ENCODE measurements around the gene DPH2.

The DPH2 gene

DNA sequence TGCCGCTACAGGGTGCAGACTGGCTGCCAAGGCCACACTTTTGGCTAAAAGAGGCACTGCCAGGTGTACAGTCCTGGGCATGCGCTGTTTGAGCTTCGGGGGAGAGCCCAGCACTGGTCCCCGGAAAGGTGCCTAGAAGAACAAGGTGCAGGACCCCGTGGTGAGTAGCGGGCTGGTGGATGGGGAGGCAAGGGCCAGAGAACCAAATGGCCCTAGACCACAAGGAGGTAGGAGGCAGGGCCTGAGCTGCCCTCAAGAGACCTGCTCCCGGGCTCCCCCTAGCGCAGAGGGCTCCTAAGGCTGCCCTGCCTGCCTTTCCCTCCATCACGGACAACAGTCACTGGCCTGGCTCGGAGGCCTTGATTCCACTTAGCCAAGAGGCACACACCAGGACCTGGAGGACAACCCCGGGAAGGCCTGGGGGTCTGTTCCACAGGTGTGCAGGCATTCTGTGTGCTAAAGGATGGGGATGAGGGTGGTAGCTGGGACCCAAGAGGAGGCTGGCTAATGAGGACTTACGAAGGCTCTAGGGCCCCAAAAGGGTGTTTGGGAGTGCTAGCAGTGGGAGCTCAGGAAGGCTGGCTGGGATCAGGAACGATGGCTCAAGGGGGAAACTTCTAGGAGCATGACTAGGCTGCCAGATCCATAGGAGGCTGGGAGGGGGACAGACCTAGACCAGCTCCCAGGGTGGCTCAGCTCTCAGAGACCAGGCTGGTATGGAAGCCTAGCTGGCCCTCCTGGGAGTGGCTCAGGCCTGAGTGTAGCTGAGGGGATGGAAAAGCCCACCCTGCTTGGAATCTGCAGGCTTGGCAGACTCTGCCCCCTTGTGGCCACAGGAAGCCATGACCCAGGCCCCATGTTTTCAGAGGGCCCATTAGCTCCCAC is 35.5 kb upstream of the DPH2 start:
- Histone ChIP-seq H3K9me3 (ENCODE audit: insufficient read depth, low read depth, low read length) (no peaks in the 10 kb centered on the region), H3K4me3 (ENCODE audit: low read length) (peak overlapping the region; percentile 61), H3K9ac (ENCODE audit: low read depth, low read length) (no peak overlapping the region), H3K4me1 (ENCODE audit: insufficient read depth, low read length) (peaks cover 19% of the 10 kb centered on the region), H3K36me3 (ENCODE audit: insufficient read depth, low read length) (peaks cover 5% of the 10 kb centered on the region; the same call in 1 of the 2 replicates), H3K27me3 (ENCODE audit: insufficient read depth, low read length) (peaks cover 25% of the 10 kb centered on the region), H3K27ac (ENCODE audit: low read depth, low read length) (0 out of 2 replicates have a peak overlapping the region, but pooled peaks have one; percentile 14)
- WGBS = 58% methylated on average over 13 of the region's 13 CpGs

GRCh38 chr1:43934986-43935324 is 34.9 kb upstream of the DPH2 start:
- Histone ChIP-seq H3K36me3 (ENCODE audit: insufficient read depth, low read length) (peaks cover 5% of the 10 kb centered on the region; the same call in 1 of the 2 replicates), H3K9me3 (ENCODE audit: insufficient read depth, low read depth, low read length) (no peaks in the 10 kb centered on the region), H3K27ac (ENCODE audit: low read depth, low read length) (no peak overlapping the region), H3K9ac (ENCODE audit: low read depth, low read length) (no peak overlapping the region), H3K27me3 (ENCODE audit: insufficient read depth, low read length) (peaks cover 25% of the 10 kb centered on the region), H3K4me1 (ENCODE audit: insufficient read depth, low read length) (peaks cover 17% of the 10 kb centered on the region), H3K4me3 (ENCODE audit: low read length) (peak overlapping the region; percentile 64; the same call in 1 of the 2 replicates)
- WGBS = 43% methylated on average over 5 of the region's 5 CpGs

DNA sequence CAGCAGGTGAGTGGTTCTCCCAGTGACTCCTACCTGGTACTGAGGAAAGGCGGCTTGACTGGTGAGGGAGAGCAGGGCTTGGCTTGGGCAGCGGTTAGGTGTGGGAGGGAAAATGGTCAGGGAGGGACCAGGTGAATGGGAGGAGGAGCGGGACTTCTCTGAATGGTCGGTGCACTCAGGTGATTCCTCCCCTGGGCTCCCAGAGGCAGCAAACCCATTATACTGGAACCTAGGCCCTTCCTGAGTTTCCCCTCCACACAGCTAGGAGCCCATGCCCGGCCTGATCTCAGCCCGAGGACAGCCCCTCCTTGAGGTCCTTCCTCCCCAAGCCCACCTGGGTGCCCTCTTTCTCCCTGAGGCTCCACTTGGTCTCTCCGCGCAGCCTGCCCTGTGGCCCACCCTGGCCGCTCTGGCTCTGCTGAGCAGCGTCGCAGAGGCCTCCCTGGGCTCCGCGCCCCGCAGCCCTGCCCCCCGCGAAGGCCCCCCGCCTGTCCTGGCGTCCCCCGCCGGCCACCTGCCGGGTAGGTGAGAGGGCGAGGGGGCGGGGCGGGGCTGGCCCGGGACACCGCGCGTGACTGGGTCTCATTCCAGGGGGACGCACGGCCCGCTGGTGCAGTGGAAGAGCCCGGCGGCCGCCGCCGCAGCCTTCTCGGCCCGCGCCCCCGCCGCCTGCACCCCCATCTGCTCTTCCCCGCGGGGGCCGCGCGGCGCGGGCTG is 33.9 kb upstream of the DPH2 start:
- peaks cover 16% of the 10 kb centered on the region for H3K4me1 ChIP-seq (ENCODE audit: insufficient read depth, low read length)
- H3K27ac ChIP-seq (ENCODE audit: low read depth, low read length) = no peak overlapping the region
- peaks cover 5% of the 10 kb centered on the region; the same call in 1 of the 2 replicates for H3K36me3 ChIP-seq (ENCODE audit: insufficient read depth, low read length)
- H3K9ac ChIP-seq (ENCODE audit: low read depth, low read length) = no peak overlapping the region
- no peaks in the 10 kb centered on the region for H3K9me3 ChIP-seq (ENCODE audit: insufficient read depth, low read depth, low read length)
- peaks cover 25% of the 10 kb centered on the region for H3K27me3 ChIP-seq (ENCODE audit: insufficient read depth, low read length)
- peak overlapping the region; percentile 64 for H3K4me3 ChIP-seq (ENCODE audit: low read length)
- 8% methylated on average over 48 of the region's 48 CpGs for WGBS

- Histone ChIP-seq H3K27me3 (ENCODE audit: insufficient read depth, low read length) (peaks cover 25% of the 10 kb centered on the region), H3K27ac (ENCODE audit: low read depth, low read length) (no peak overlapping the region), H3K4me3 (ENCODE audit: low read length) (peak overlapping the region; percentile 64), H3K4me1 (ENCODE audit: insufficient read depth, low read length) (peaks cover 16% of the 10 kb centered on the region), H3K9ac (ENCODE audit: low read depth, low read length) (0 out of 2 replicates have a peak overlapping the region, but pooled peaks have one; percentile 52), H3K9me3 (ENCODE audit: insufficient read depth, low read depth, low read length) (no peaks in the 10 kb centered on the region), H3K36me3 (ENCODE audit: insufficient read depth, low read length) (peaks cover 5% of the 10 kb centered on the region; the same call in 1 of the 2 replicates)
- 5% methylated on average over 56 of the region's 56 CpGs for WGBS
These were observed 33.2 kb upstream of the DPH2 start for GRCh38 chr1:43936431-43937151.

GRCh38 chr1:43937179-43937865 is 32.5 kb upstream of the DPH2 start:
- Histone ChIP-seq H3K4me3 (ENCODE audit: low read length) (no peak overlapping the region), H3K36me3 (ENCODE audit: insufficient read depth, low read length) (peaks cover 5% of the 10 kb centered on the region; the same call in 1 of the 2 replicates), H3K27me3 (ENCODE audit: insufficient read depth, low read length) (peaks cover 22% of the 10 kb centered on the region), H3K27ac (ENCODE audit: low read depth, low read length) (no peak overlapping the region), H3K4me1 (ENCODE audit: insufficient read depth, low read length) (peaks cover 16% of the 10 kb centered on the region), H3K9ac (ENCODE audit: low read depth, low read length) (no peak overlapping the region), H3K9me3 (ENCODE audit: insufficient read depth, low read depth, low read length) (no peaks in the 10 kb centered on the region)
- WGBS = 87% methylated on average over 8 of the region's 8 CpGs

GRCh38 chr1:43938383-43938782 is 31.4 kb upstream of the DPH2 start:
- 77% methylated on average over 10 of the region's 10 CpGs for WGBS
- Histone ChIP-seq H3K36me3 (ENCODE audit: insufficient read depth, low read length) (peaks cover 5% of the 10 kb centered on the region; the same call in 1 of the 2 replicates), H3K4me3 (ENCODE audit: low read length) (no peak overlapping the region), H3K27ac (ENCODE audit: low read depth, low read length) (no peak overlapping the region), H3K9ac (ENCODE audit: low read depth, low read length) (no peak overlapping the region), H3K9me3 (ENCODE audit: insufficient read depth, low read depth, low read length) (no peaks in the 10 kb centered on the region), H3K27me3 (ENCODE audit: insufficient read depth, low read length) (peaks cover 14% of the 10 kb centered on the region; the same call in 1 of the 2 replicates), H3K4me1 (ENCODE audit: insufficient read depth, low read length) (peaks cover 16% of the 10 kb centered on the region)

- Histone ChIP-seq H3K27ac (ENCODE audit: low read depth, low read length) (no peak overlapping the region), H3K9ac (ENCODE audit: low read depth, low read length) (no peak overlapping the region), H3K9me3 (ENCODE audit: insufficient read depth, low read depth, low read length) (no peaks in the 10 kb centered on the region), H3K4me1 (ENCODE audit: insufficient read depth, low read length) (peaks cover 16% of the 10 kb centered on the region), H3K4me3 (ENCODE audit: low read length) (no peak overlapping the region), H3K36me3 (ENCODE audit: insufficient read depth, low read length) (peaks cover 5% of the 10 kb centered on the region; the same call in 1 of the 2 replicates), H3K27me3 (ENCODE audit: insufficient read depth, low read length) (peaks cover 14% of the 10 kb centered on the region; the same call in 1 of the 2 replicates)
- WGBS = 60% methylated on average over 3 of the region's 3 CpGs
These were observed 30.8 kb upstream of the DPH2 start for GRCh38 chr1:43938892-43939587.

GRCh38 chr1:43942411-43942810 is 27.4 kb upstream of the DPH2 start:
- H3K27me3 ChIP-seq (ENCODE audit: insufficient read depth, low read length) = no peaks in the 10 kb centered on the region
- no peak overlapping the region for H3K27ac ChIP-seq (ENCODE audit: low read depth, low read length)
- 85% methylated on average over 3 of the region's 3 CpGs for WGBS
- no peaks in the 10 kb centered on the region for H3K9me3 ChIP-seq (ENCODE audit: insufficient read depth, low read depth, low read length)
- no peak overlapping the region for H3K4me3 ChIP-seq (ENCODE audit: low read length)
- peaks cover 1% of the 10 kb centered on the region; the same call in 1 of the 2 replicates for H3K36me3 ChIP-seq (ENCODE audit: insufficient read depth, low read length)
- peaks cover 11% of the 10 kb centered on the region for H3K4me1 ChIP-seq (ENCODE audit: insufficient read depth, low read length)
- no peak overlapping the region for H3K9ac ChIP-seq (ENCODE audit: low read depth, low read length)

DNA sequence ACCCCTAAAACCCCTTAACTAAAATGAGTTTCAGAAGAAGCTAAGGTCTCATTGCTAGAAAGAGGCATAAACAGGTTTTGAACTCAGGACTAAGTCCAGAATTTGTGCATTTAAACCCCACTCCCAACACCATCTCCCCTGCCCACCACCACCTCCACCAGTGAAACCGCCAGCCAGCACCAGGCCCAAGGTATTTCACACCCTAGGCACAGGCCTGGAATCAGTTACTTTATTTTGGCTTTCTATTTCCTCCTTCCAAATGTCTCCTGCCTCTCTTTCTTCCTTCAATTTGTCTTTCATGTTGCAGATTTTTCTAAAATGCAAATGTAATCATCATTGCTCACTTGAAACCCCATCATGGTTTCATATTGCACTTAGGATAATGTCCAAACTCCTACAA is 24.9 kb upstream of the DPH2 start:
- Histone ChIP-seq H3K27ac (ENCODE audit: low read depth, low read length) (no peak overlapping the region), H3K4me1 (ENCODE audit: insufficient read depth, low read length) (peaks cover 12% of the 10 kb centered on the region; the same call in 1 of the 2 replicates), H3K9me3 (ENCODE audit: insufficient read depth, low read depth, low read length) (no peaks in the 10 kb centered on the region), H3K36me3 (ENCODE audit: insufficient read depth, low read length) (peaks cover 5% of the 10 kb centered on the region; the same call in 1 of the 2 replicates), H3K27me3 (ENCODE audit: insufficient read depth, low read length) (no peaks in the 10 kb centered on the region), H3K4me3 (ENCODE audit: low read length) (no peak overlapping the region), H3K9ac (ENCODE audit: low read depth, low read length) (no peak overlapping the region)
- 96% methylated on average over 1 of the region's 1 CpG for WGBS
